Upper lobe of left lung (tissue), 6 donors: ENCODE measurements around the gene PRKG1. TPM values are rescaled to one million over a fixed set of nuclear protein-coding genes. Genes with fewer than 3 reads are reported as not detected.

Experiments
- ATAC-seq, 2 donors: fragments of 200-7000 bp; cut with Tn5 transposase; one replicate each; pipeline ENCODE4 v1.9.1; 2022; ENCODE audit warnings: mild to moderate bottlenecking in 2 of 2, moderate library complexity in 2 of 2; ENCODE audit not compliant: low FRiP score in 2 of 2
- DNase-seq, 2 donors: peaks; one replicate each; pipeline ENCODE4 v3.0.0-alpha.2; 2019 to 2020
- H3K27ac ChIP-seq, 4 donors: fragments of 200-600 bp; sonication (generic); one replicate each; pipeline ENCODE4 v1.5.1; 2016 to 2019
- H3K27me3 ChIP-seq, 4 donors: fragments of 200-600 bp; sonication (generic); one replicate each; pipeline ENCODE4 v1.5.1; 2017 to 2019
- H3K36me3 ChIP-seq, 4 donors: fragments of 200-600 bp; sonication (generic); one replicate each; pipeline ENCODE4 v1.5.1; 2016 to 2019
- H3K4me1 ChIP-seq, 4 donors: fragments of 200-600 bp; sonication (generic); one replicate each; pipeline ENCODE4 v1.5.1; 2018 to 2019
- H3K4me3 ChIP-seq, 4 donors: fragments of 200-600 bp; sonication (generic); one replicate each; pipeline ENCODE4 v1.5.1; 2017 to 2019; ENCODE audit warnings: mild to moderate bottlenecking in 2 of 4, moderate library complexity in 1 of 4
- H3K9me3 ChIP-seq, 4 donors: fragments of 200-600 bp; sonication (generic); one replicate each; pipeline ENCODE4 v1.5.1; 2018 to 2019
- EP300 ChIP-seq, 4 donors: sonication (generic); formaldehyde crosslinking; IDR thresholded peaks; one replicate each; pipeline ENCODE4 v1.5.1; 2017; ENCODE audit warnings: antibody characterized with exemption in 4 of 4, control low read depth in 2 of 4
- POLR2A ChIP-seq, 4 donors: fragments of 450-650 bp; IDR thresholded peaks; one replicate each; pipeline ENCODE4 v1.5.1; 2016 to 2017; ENCODE audit warnings: antibody characterized with exemption in 4 of 4, mild to moderate bottlenecking in 2 of 4
- POLR2AphosphoS5 ChIP-seq, 2 donors: sonication (generic); formaldehyde crosslinking; IDR thresholded peaks; one replicate each; pipeline ENCODE4 v1.5.1; 2017; ENCODE audit warnings: antibody characterized with exemption in 2 of 2
- WGBS, 2 donors: methylation state at CpG; one replicate each; pipeline ENCODE4 v1.1.5; 2017 to 2018; 5-methylcytosine and 5-hydroxymethylcytosine counted together
- total RNA-seq, 6 donors: library from RNA; depleted of rRNA in 4 of 6; stranded (reverse); fragments of >200 nt in 4 of 6; gene quantifications; one replicate each; pipeline versions ENCODE4 v1.1.0 to v1.2.1, GENCODE V29; 2016 to 2021
- TF ChIP-seq, protein P1 (sequence below), 6 experiments: fragments of 450-650 bp in 4 of 6; fragments of 200-600 bp in 2 of 6; sonication (generic) in 2 of 6; IDR thresholded peaks; one replicate each; pipeline ENCODE4 v1.5.1; 2016 to 2019; ENCODE audit warnings: antibody characterized with exemption in 6 of 6
- donor health status: DM: no; HTN: no; CAD: no; lungs with moderate emphysema.
- donor health status: DM: no; HTN: yes; CAD: no; lungs with severe emphysema.

Gene PRKG1
- total RNA-seq, 6 donors from 2014 or later: 12.9 to 43.0 (median 25.0) TPM

- Histone ChIP-seq H3K27ac (no peak overlapping the region), H3K36me3 (no peaks in the 10 kb centered on the region), H3K4me1 (no peaks in the 10 kb centered on the region), H3K27me3 (no peaks in the 10 kb centered on the region), H3K9me3 (no peaks in the 10 kb centered on the region), H3K4me3 (no peak overlapping the region)
- TF ChIP-seq POLR2A (IDR thresholded peaks at IDR 0.05) (no peak), EP300 (IDR thresholded peaks at IDR 0.05) (no peak), POLR2AphosphoS5 (IDR thresholded peaks at IDR 0.05) (no peak)
- TF ChIP-seq, protein P1, sequence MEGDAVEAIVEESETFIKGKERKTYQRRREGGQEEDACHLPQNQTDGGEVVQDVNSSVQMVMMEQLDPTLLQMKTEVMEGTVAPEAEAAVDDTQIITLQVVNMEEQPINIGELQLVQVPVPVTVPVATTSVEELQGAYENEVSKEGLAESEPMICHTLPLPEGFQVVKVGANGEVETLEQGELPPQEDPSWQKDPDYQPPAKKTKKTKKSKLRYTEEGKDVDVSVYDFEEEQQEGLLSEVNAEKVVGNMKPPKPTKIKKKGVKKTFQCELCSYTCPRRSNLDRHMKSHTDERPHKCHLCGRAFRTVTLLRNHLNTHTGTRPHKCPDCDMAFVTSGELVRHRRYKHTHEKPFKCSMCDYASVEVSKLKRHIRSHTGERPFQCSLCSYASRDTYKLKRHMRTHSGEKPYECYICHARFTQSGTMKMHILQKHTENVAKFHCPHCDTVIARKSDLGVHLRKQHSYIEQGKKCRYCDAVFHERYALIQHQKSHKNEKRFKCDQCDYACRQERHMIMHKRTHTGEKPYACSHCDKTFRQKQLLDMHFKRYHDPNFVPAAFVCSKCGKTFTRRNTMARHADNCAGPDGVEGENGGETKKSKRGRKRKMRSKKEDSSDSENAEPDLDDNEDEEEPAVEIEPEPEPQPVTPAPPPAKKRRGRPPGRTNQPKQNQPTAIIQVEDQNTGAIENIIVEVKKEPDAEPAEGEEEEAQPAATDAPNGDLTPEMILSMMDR (IDR thresholded peaks at IDR 0.05): no peak
- DNase-seq: no peak
- no peak for ATAC-seq
These were observed 478.6 kb downstream of the PRKG1 start for GRCh38 chr10:51552879-51553278.

- ATAC-seq: no peak
These were observed 490.7 kb downstream of the PRKG1 start for GRCh38 chr10:51564896-51565510.

DNA sequence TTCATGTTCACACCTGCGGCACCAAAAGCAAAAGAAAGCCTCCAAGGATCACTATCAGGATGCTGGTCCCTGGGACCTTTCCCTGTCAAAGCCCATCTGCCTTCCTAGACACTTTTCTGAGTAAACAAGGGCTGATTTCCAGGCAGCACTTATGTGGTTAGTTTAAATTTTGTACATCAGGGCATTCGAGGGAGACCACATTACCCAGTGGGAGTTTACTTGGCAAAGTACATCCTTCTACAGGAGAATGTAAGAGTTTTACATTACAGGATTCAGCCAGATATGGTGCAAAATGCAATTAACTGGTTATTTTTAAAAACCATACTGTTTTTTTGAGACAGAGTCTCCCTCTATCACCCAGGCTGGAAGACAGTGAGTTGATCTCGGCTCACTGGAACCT, 493.0 kb downstream of the PRKG1 start:
- 61 to 78% methylated on average over 3 of the region's 3 CpGs for WGBS, 2 donors
- DNase-seq: no peak
- H3K9me3 ChIP-seq: no peaks in the 10 kb centered on the region

More at GRCh38 chr10:51564896-51565510, 490.7 kb downstream of the PRKG1 start:
- H3K4me1 ChIP-seq: no peaks in the 10 kb centered on the region
- no peak overlapping the region for H3K27ac ChIP-seq
- WGBS, 2 donors: 76 to 80% methylated on average over 2 of the region's 2 CpGs
- no peak for DNase-seq
- no peak overlapping the region for H3K4me3 ChIP-seq
- no peaks in the 10 kb centered on the region for H3K36me3 ChIP-seq
- TF ChIP-seq EP300 (IDR thresholded peaks at IDR 0.05): no peak
- TF ChIP-seq POLR2A (IDR thresholded peaks at IDR 0.05): no peak
- TF ChIP-seq, protein P1 (IDR thresholded peaks at IDR 0.05): no peak
- no peak for TF ChIP-seq POLR2AphosphoS5 (IDR thresholded peaks at IDR 0.05)
- H3K27me3 ChIP-seq: no peaks in the 10 kb centered on the region
- no peaks in the 10 kb centered on the region for H3K9me3 ChIP-seq

DNA sequence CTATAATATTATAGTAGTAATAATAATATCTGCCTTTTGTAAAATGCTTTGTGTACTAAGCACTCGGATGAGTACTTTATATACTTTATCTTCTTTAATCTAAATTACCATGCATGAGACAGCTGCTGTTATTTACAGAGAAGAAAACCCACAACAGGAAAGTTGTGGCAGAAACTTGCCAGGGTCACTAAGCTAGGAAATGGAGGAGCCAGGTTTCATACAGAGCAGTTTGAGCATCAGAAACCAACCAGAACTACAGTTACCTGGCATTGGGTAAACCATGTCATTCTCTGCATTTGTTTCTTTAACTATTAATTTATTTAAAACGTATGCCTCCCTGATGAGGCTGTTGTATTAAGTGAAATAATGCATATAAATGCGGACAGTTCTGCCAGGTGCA, 495.2 kb downstream of the PRKG1 start:
- H3K27me3 ChIP-seq: no peaks in the 10 kb centered on the region
- H3K27ac ChIP-seq: no peak overlapping the region
- H3K9me3 ChIP-seq: no peaks in the 10 kb centered on the region
- WGBS, 2 donors: 78 to 85% methylated on average over 3 of the region's 3 CpGs
- DNase-seq (no peak), ATAC-seq (no peak)
- H3K4me3 ChIP-seq: no peak overlapping the region
- no peaks in the 10 kb centered on the region for H3K4me1 ChIP-seq
- H3K36me3 ChIP-seq: no peaks in the 10 kb centered on the region
- TF ChIP-seq POLR2A (IDR thresholded peaks at IDR 0.05) (no peak), POLR2AphosphoS5 (IDR thresholded peaks at IDR 0.05) (no peak), EP300 (IDR thresholded peaks at IDR 0.05) (no peak)
- TF ChIP-seq, protein P1 (IDR thresholded peaks at IDR 0.05): no peak

More for the DNA sequence above, 493.0 kb downstream of the PRKG1 start:
- H3K27me3 ChIP-seq: no peaks in the 10 kb centered on the region
- H3K4me1 ChIP-seq: no peaks in the 10 kb centered on the region
- H3K4me3 ChIP-seq: no peak overlapping the region
- H3K27ac ChIP-seq: no peak overlapping the region
- no peaks in the 10 kb centered on the region for H3K36me3 ChIP-seq
- no peak for ATAC-seq
- TF ChIP-seq POLR2AphosphoS5 (IDR thresholded peaks at IDR 0.05) (no peak), POLR2A (IDR thresholded peaks at IDR 0.05) (no peak), EP300 (IDR thresholded peaks at IDR 0.05) (no peak)
- TF ChIP-seq, protein P1 (IDR thresholded peaks at IDR 0.05): no peak
